Thoracic aorta (tissue), 2 donors: Measurements from ENCODE around the gene C3orf80. TPM values are rescaled to one million over a fixed set of nuclear protein-coding genes. Genes with fewer than 3 reads are reported as not detected.

Source experiments
- ATAC-seq: fragments of 150-250 bp; one replicate; pipeline ENCODE4 v1.8.0; 2017; ENCODE audit warnings: low read depth; ENCODE audit not compliant: insufficient number of reproducible peaks, low FRiP score
- DNase-seq: peaks from one replicate; pipeline ENCODE4 v3.0.0-alpha.2; 2020; ENCODE audit warnings: low spot score
- H3K27ac ChIP-seq, 2 donors: fragments of 200-600 bp; sonication (generic); 1 replicate in 1 of 2; 2 replicates in 1 of 2; pipeline ENCODE4 v1.5.1; 2016; ENCODE audit warnings: mild to moderate bottlenecking in 2 of 2, moderate library complexity in 2 of 2
- H3K27me3 ChIP-seq: fragments of 200-600 bp; sonication (generic); replicated peaks from 2 replicates; pipeline ENCODE4 v1.6.0; 2016; ENCODE audit warnings: mild to moderate bottlenecking; ENCODE audit not compliant: insufficient read depth
- H3K36me3 ChIP-seq: fragments of 200-600 bp; sonication (generic); one replicate; pipeline ENCODE4 v1.5.1; 2016
- H3K4me1 ChIP-seq, 2 donors: fragments of 200-600 bp; sonication (generic); 1 replicate in 1 of 2; 2 replicates in 1 of 2; pipeline versions ENCODE4 v1.5.1 to v1.6.0; 2016; ENCODE audit warnings: low read depth in 2 of 2, mild to moderate bottlenecking in 1 of 2; ENCODE audit not compliant: control insufficient read depth in 1 of 2
- H3K4me3 ChIP-seq: fragments of 200-600 bp; sonication (generic); 2 replicates; pipeline ENCODE4 v1.5.1; 2016; ENCODE audit warnings: mild to moderate bottlenecking
- H3K9me3 ChIP-seq: fragments of 200-600 bp; sonication (generic); 2 replicates; pipeline ENCODE4 v1.5.1; 2016
- total RNA-seq, 2 donors: library from RNA; depleted of rRNA; stranded (reverse); fragments of >200 nt; gene quantifications; one replicate each; pipeline versions ENCODE4 v1.1.0 to v1.2.3, GENCODE V29; 2016
- TF ChIP-seq, protein P1 (sequence below): fragments of 200-600 bp; sonication (generic); IDR thresholded peaks from one replicate; pipeline ENCODE4 v1.5.1; 2019; ENCODE audit warnings: antibody characterized with exemption

C3orf80 gene
- total RNA-seq, 2 donors from 2014 or later: 1.1 to 1.6 TPM

DNA sequence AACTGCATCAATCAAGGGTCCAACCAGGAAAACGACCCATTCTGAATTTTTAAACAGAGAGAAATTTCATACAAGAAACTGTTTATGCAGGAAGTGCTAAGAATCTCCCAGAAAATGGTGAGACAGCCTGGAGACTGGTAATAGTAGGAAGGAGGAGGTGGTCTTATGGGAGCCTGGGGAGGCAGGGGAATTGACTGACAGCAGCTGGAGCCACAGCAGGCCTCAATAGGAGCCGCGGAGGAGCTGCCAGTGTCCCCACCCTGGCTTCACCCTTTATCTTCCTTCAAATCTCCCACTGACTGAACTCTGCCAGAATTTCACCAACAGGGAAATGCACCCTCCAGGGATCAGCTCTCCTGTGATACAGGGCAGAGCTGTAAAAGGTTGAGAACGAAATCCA, 7.5 kb upstream of the C3orf80 start:
- H3K36me3 ChIP-seq: no peaks in the 10 kb centered on the region
- peaks cover 0 to 4% of the 10 kb centered on the region in 2 donors for H3K4me1 ChIP-seq
- H3K27me3 ChIP-seq: no peaks in the 10 kb centered on the region
- DNase-seq (no peak), ATAC-seq (no peak)
- no peak overlapping the region for H3K4me3 ChIP-seq
- H3K27ac ChIP-seq: no peak overlapping the region
- H3K9me3 ChIP-seq: no peaks in the 10 kb centered on the region
- TF ChIP-seq, protein P1, sequence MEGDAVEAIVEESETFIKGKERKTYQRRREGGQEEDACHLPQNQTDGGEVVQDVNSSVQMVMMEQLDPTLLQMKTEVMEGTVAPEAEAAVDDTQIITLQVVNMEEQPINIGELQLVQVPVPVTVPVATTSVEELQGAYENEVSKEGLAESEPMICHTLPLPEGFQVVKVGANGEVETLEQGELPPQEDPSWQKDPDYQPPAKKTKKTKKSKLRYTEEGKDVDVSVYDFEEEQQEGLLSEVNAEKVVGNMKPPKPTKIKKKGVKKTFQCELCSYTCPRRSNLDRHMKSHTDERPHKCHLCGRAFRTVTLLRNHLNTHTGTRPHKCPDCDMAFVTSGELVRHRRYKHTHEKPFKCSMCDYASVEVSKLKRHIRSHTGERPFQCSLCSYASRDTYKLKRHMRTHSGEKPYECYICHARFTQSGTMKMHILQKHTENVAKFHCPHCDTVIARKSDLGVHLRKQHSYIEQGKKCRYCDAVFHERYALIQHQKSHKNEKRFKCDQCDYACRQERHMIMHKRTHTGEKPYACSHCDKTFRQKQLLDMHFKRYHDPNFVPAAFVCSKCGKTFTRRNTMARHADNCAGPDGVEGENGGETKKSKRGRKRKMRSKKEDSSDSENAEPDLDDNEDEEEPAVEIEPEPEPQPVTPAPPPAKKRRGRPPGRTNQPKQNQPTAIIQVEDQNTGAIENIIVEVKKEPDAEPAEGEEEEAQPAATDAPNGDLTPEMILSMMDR: no peak

DNA sequence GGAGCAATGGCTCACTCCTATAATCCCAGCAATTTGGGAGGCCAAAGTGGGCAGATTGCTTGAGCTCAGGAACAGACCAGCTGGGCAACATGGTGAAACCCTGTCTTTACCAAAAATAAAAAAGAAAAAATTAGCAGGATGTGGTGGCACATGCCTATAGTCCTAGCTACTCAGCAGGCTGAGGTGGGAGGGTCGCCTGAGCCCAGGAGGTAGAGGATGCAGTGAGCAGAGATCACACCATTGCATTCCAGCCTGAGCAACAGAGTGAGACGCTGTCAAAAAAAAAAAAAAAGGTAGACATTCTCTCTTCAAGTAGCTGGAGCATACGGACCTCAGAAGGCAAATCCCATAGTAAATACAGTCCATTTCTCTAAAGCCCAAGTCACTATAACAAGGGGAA, 7.1 kb upstream of the C3orf80 start:
- Histone ChIP-seq H3K4me1 (peaks cover 0 to 4% of the 10 kb centered on the region in 2 donors), H3K36me3 (no peaks in the 10 kb centered on the region), H3K27me3 (no peaks in the 10 kb centered on the region), H3K4me3 (no peak overlapping the region), H3K27ac (no peak overlapping the region), H3K9me3 (no peaks in the 10 kb centered on the region)
- DNase-seq: no peak
- no peak for ATAC-seq
- TF ChIP-seq, protein P1: no peak

DNA sequence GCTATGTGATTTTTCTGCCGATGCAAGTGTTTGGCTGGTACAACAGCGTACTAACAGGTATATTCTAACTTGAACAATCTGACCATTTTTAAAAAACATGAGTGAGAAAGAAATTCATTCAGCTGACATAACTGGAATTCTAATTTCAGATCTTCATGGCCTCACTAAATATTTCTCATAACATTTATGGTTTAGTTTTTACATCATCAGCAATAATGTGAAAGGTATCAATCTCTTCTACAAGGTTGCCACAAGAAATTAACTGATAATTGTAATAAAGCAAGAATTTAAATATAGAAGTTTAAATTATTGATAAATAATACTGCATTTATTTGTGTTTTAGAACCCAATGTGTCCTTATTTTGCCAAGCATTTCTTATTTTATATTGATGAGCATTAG, 5.2 kb upstream of the C3orf80 start:
- DNase-seq: no peak
- H3K4me3 ChIP-seq: no peak overlapping the region
- H3K27ac ChIP-seq: no peak overlapping the region

DNA sequence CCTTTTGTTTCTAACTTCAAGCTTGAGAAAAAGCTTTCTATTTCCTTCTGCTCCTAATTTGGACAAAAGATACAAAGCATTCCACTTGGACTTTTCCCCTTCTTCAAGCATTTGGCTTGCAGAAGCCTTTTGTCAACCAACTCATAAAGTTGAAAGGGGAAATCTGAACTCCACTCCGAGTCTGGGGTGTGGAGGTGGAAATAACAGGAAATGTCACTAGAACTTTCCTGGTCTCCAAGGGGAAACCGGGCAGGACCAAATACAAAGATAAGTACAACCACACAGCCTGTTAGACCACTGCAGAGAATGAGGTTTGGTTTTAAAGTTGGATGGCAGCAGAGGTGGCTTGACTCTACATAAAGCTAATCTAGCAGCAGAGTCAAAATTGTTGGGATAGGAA, 4.2 kb upstream of the C3orf80 start:
- TF ChIP-seq, protein P1: no peak
- Histone ChIP-seq H3K4me3 (no peak overlapping the region), H3K9me3 (no peaks in the 10 kb centered on the region), H3K36me3 (no peaks in the 10 kb centered on the region), H3K27me3 (no peaks in the 10 kb centered on the region), H3K4me1 (peaks cover 0 to 4% of the 10 kb centered on the region in 2 donors), H3K27ac (no peak overlapping the region)
- no peak for DNase-seq
- no peak for ATAC-seq

More for the DNA sequence above, 5.2 kb upstream of the C3orf80 start:
- no peaks in the 10 kb centered on the region for H3K36me3 ChIP-seq
- TF ChIP-seq, protein P1: no peak
- no peak for ATAC-seq
- peaks cover 0 to 4% of the 10 kb centered on the region in 2 donors for H3K4me1 ChIP-seq
- H3K27me3 ChIP-seq: no peaks in the 10 kb centered on the region
- no peaks in the 10 kb centered on the region for H3K9me3 ChIP-seq

DNA sequence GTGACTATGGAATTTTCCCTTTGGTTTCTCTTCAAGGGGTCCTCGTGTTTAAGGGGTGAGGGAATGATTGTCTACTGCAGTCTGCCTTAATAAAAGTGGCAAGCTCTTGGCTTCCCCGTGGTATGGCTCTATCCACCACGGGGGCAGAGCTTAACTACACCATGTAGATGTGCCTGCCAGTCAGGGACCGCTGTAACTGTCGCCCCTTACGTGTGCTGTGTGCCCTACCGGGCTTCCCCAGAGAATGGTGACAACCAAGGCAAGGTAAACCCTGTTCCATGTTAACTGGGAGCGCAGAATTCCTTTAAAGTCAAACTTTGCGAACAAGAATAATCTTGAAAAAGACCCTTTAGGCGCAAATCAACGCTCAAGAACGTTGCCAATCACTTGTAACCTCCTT, 966 bp upstream of the C3orf80 start:
- H3K4me3 ChIP-seq: no peak overlapping the region
- TF ChIP-seq, protein P1: no peak
- DNase-seq (no peak), ATAC-seq (no peak)
- H3K27ac ChIP-seq: no peak overlapping the region
- peaks cover 7 to 12% of the 10 kb centered on the region in 2 donors for H3K4me1 ChIP-seq
- no peaks in the 10 kb centered on the region for H3K36me3 ChIP-seq
- H3K27me3 ChIP-seq: no peaks in the 10 kb centered on the region
- H3K9me3 ChIP-seq: no peaks in the 10 kb centered on the region
